H1 (cell line): Measurements from ENCODE around the gene PHLDA1. TPM values are rescaled to one million over a fixed set of nuclear protein-coding genes. Genes with fewer than 3 reads are reported as not detected.

Source experiments
- CTCF ChIA-PET: fragments of 300-600 bp; sonication (Branson Sonifier 250); formaldehyde crosslinking; loops from one replicate; lab custom pipeline; 2021; ENCODE audit not compliant: partially characterized antibody; lab: Charles Lee
- POLR2A ChIA-PET: fragments of 300-600 bp; sonication (Branson Sonifier 250); formaldehyde crosslinking; loops from one replicate; lab custom pipeline; 2021; ENCODE audit warnings: inconsistent platforms; ENCODE audit not compliant: partially characterized antibody; lab: Charles Lee
- DNase-seq, 2 experiments: peaks; one replicate each; pipeline versions ENCODE4 v3.0.0 to v3.0.0-alpha.2; 2010 to 2022; ENCODE audit warnings: low spot score in 2 of 2, low read depth in 1 of 2, mixed read lengths in 1 of 2
- FAIRE-seq: peaks from 2 replicates; lab custom pipeline; 2011; peaks lifted over from hg19 to GRCh38; lab: Jason Lieb, UNC
- H2AFZ ChIP-seq: 2 replicates; pipeline ENCODE4 v1.8.1; 2012; ENCODE audit warnings: low read length, inconsistent platforms
- H2AK5ac ChIP-seq: 2 replicates; pipeline ENCODE4 v1.6.1; 2013; ENCODE audit warnings: low read depth, low read length
- H2BK120ac ChIP-seq: replicated peaks from 2 replicates; pipeline ENCODE3; 2013; ENCODE audit warnings: low read depth, low read length, inconsistent platforms
- H2BK12ac ChIP-seq: 2 replicates; pipeline ENCODE4 v1.6.1; 2013; ENCODE audit warnings: low read depth, low read length
- H2BK15ac ChIP-seq: 2 replicates; pipeline ENCODE4 v1.6.1; 2013; ENCODE audit warnings: low read length
- H2BK20ac ChIP-seq: 2 replicates; pipeline ENCODE4 v1.6.1; 2013; ENCODE audit warnings: low read length
- H2BK5ac ChIP-seq: 2 replicates; pipeline ENCODE4 v1.6.1; 2013; ENCODE audit warnings: low read depth, low read length
- H3K14ac ChIP-seq: 2 replicates; pipeline ENCODE4 v1.6.1; 2013; ENCODE audit warnings: inconsistent platforms; ENCODE audit not compliant: insufficient read length
- H3K18ac ChIP-seq: 2 replicates; pipeline ENCODE4 v1.6.1; 2013; ENCODE audit warnings: low read length; ENCODE audit errors: extremely low read depth
- H3K23ac ChIP-seq: 2 replicates; pipeline ENCODE4 v1.6.1; 2013; ENCODE audit warnings: inconsistent platforms; ENCODE audit not compliant: insufficient read length
- H3K23me2 ChIP-seq: 2 replicates; pipeline ENCODE4 v1.6.1; 2013; ENCODE audit warnings: low read depth, low read length
- H3K27ac ChIP-seq: 2 replicates; pipeline ENCODE4 v1.6.1; 2011; ENCODE audit warnings: low read depth, low read length, inconsistent platforms
- H3K27me3 ChIP-seq, 4 experiments: replicated peaks in 1 of 4; 1 replicate in 1 of 4; 2 replicates in 3 of 4; pipeline versions ENCODE4 v1.6.1 to v1.8.1; 2011 to 2013; ENCODE audit warnings: low read length in 3 of 4, mild to moderate bottlenecking in 3 of 4, inconsistent platforms in 2 of 4, mixed read lengths in 2 of 4, moderate library complexity in 1 of 4; ENCODE audit not compliant: control insufficient read depth in 3 of 4, insufficient read depth in 3 of 4; ENCODE audit errors: extremely low read depth in 1 of 4
- H3K36me3 ChIP-seq, 4 experiments: 2 replicates each; pipeline versions ENCODE4 v1.6.1 to v1.8.1; 2011 to 2013; ENCODE audit warnings: mild to moderate bottlenecking in 4 of 4, low read length in 3 of 4, moderate library complexity in 2 of 4, control low read depth in 1 of 4, inconsistent platforms in 1 of 4; ENCODE audit not compliant: insufficient read depth in 4 of 4, control insufficient read depth in 2 of 4
- H3K4ac ChIP-seq: replicated peaks from 2 replicates; pipeline ENCODE3; 2013; ENCODE audit warnings: low read length, low read depth, mixed read lengths, inconsistent platforms; ENCODE audit not compliant: insufficient read length
- H3K4me1 ChIP-seq, 4 experiments: replicated peaks in 1 of 4; 1 replicate in 1 of 4; 2 replicates in 3 of 4; pipeline versions ENCODE4 v1.6.1 to v1.8.1; 2011 to 2013; ENCODE audit warnings: low read length in 3 of 4, inconsistent platforms in 2 of 4, mixed read lengths in 1 of 4; ENCODE audit not compliant: insufficient read depth in 4 of 4, control insufficient read depth in 3 of 4
- H3K4me2 ChIP-seq, 2 experiments: 2 replicates each; pipeline versions ENCODE4 v1.6.1 to v1.8.1; 2011 to 2013; ENCODE audit warnings: low read depth in 2 of 2, low read length in 2 of 2, control low read depth in 1 of 2, inconsistent platforms in 1 of 2, mild to moderate bottlenecking in 1 of 2; ENCODE audit not compliant: insufficient read depth in 1 of 2
- H3K4me3 ChIP-seq, 4 experiments: fragments of 200-600, 300-600 bp in 1 of 4; sonication (generic), shearing (Covaris generic), sonication (Bioruptor Twin) in 1 of 4; 2 replicates each; pipeline versions ENCODE4 v1.5.1 to v1.8.1; 2011 to 2016; ENCODE audit warnings: low read length in 4 of 4, low read depth in 3 of 4, control low read depth in 2 of 4, inconsistent platforms in 2 of 4, mild to moderate bottlenecking in 2 of 4, mixed read lengths in 1 of 4, moderate library complexity in 1 of 4; ENCODE audit not compliant: insufficient read depth in 2 of 4; ENCODE audit errors: extremely low read depth in 1 of 4
- H3K56ac ChIP-seq: replicated peaks from 2 replicates; pipeline ENCODE3; 2013; ENCODE audit warnings: low read depth, mild to moderate bottlenecking, mixed read lengths, low read length, inconsistent platforms; ENCODE audit not compliant: insufficient read length
- H3K79me1 ChIP-seq: 2 replicates; pipeline ENCODE4 v1.6.1; 2013; ENCODE audit warnings: low read depth, low read length, control low read depth
- H3K79me2 ChIP-seq, 2 experiments: 2 replicates each; pipeline versions ENCODE4 v1.6.1 to v1.8.1; 2012 to 2013; ENCODE audit warnings: low read length in 2 of 2, mild to moderate bottlenecking in 2 of 2, inconsistent platforms in 1 of 2; ENCODE audit not compliant: insufficient read depth in 2 of 2, control insufficient read depth in 1 of 2
- H3K9ac ChIP-seq, 4 experiments: replicated peaks in 1 of 4; 1 replicate in 1 of 4; 2 replicates in 3 of 4; pipeline versions ENCODE4 v1.6.1 to v1.8.1; 2011 to 2013; ENCODE audit warnings: low read depth in 3 of 4, low read length in 3 of 4, control low read depth in 2 of 4, mild to moderate bottlenecking in 2 of 4, moderate library complexity in 2 of 4, inconsistent platforms in 1 of 4; ENCODE audit errors: extremely low read depth in 1 of 4
- H3K9me3 ChIP-seq, 2 experiments: 2 replicates each; pipeline versions ENCODE4 v1.6.1 to v1.8.1; 2012 to 2013; ENCODE audit warnings: mild to moderate bottlenecking in 2 of 2, moderate library complexity in 2 of 2, control low read depth in 1 of 2, inconsistent platforms in 1 of 2, low read depth in 1 of 2, low read length in 1 of 2, mixed read lengths in 1 of 2; ENCODE audit not compliant: insufficient read depth in 2 of 2
- H4K20me1 ChIP-seq, 2 experiments: replicated peaks in 1 of 2; 2 replicates each; pipeline versions ENCODE3 to v1.8.1; 2011 to 2013; ENCODE audit warnings: inconsistent platforms in 2 of 2, low read length in 2 of 2, mild to moderate bottlenecking in 1 of 2; ENCODE audit not compliant: insufficient read depth in 2 of 2, control insufficient read depth in 1 of 2
- H4K5ac ChIP-seq: 2 replicates; pipeline ENCODE4 v1.6.1; 2013; ENCODE audit warnings: low read length, low read depth, mixed read lengths, inconsistent platforms; ENCODE audit not compliant: insufficient read length
- H4K8ac ChIP-seq: 2 replicates; pipeline ENCODE4 v1.8.0; 2013; ENCODE audit warnings: mild to moderate bottlenecking, moderate library complexity, low read length, inconsistent platforms; ENCODE audit not compliant: insufficient read depth; ENCODE audit errors: extremely low read depth
- H4K91ac ChIP-seq: replicated peaks from 2 replicates; pipeline ENCODE3; 2013; ENCODE audit warnings: low read length, mixed read lengths, inconsistent platforms; ENCODE audit not compliant: insufficient read length
- TAF1 ChIP-seq: IDR thresholded peaks from 2 replicates; pipeline ENCODE4 v1.6.1; 2011; ENCODE audit warnings: mild to moderate bottlenecking, low read depth, low read length
- WGBS, 2 experiments: shearing (Covaris generic) in 1 of 2; methylation state at CpG; one replicate each; pipeline versions ENCODE4 v1.1.6 to v1.1.7; 2013 to 2015; ENCODE audit warnings: low lambda C conversion rate in 2 of 2, mixed read lengths in 2 of 2, inconsistent platforms in 1 of 2, low coverage in 1 of 2, missing lambda C conversion rate in 1 of 2; ENCODE audit not compliant: insufficient replicate concordance in 2 of 2, insufficient coverage in 1 of 2, insufficient read length in 1 of 2; ENCODE audit errors: extremely low coverage in 1 of 2, missing lambda C conversion rate in 1 of 2; 5-methylcytosine and 5-hydroxymethylcytosine counted together
- polyA plus RNA-seq, 7 experiments: library from polyadenylated mRNA; depleted of rRNA in 3 of 7; stranded (reverse) in 5 of 7; unstranded in 2 of 7; fragments of >200 nt in 5 of 7; fragments of 200-250 nt in 2 of 7; gene quantifications; 1 replicate in 5 of 7; 2 replicates in 1 of 7; 4 replicates in 1 of 7; pipeline versions ENCODE4 v1.2.1 to v1.2.3, GENCODE V29; 2011 to 2013; ENCODE audit warnings: missing spikeins in 2 of 7, mixed read lengths in 2 of 7
- total RNA-seq: library from RNA; stranded (reverse); fragmentation: NEBNext Ultra II Directional; extraction: Animal tissue kit (Norgen Biotek cat#: 25700); gene quantifications from 2 replicates; pipeline ENCODE4 v1.2.1, GENCODE V29; 2021

The PHLDA1 gene
- total and polyA plus RNA-seq, 2 of the 8 experiments (the other 6 are each of a cell fraction or from before 2014, with no cell fraction given): 18.9 to 19.4 TPM

DNA sequence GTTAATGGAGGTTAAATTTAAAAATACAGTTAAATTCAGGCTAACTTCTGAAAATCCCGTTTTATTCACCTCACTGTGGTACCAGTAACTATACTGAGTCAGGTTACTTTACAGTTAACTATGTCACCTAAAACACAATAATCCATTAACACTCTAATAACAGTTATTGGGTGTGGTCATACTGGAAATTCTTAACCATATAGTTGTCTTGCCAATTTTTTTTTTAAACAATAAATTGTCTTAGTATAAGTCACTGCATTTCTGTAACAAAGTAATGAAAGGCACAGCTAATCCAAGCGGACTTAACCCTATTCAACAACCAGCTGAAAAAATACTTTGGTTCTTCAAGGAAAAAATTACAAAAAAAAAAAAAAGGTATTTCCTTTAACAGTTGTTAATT is 16.2 kb upstream of the PHLDA1 start:
- 96% methylated on average over 2 of the region's 2 CpGs; no CpG with 5 or more reads in 1 of the 2 experiments for WGBS, 2 experiments
- H4K91ac ChIP-seq: no peak overlapping the region
- H3K36me3 ChIP-seq: peaks cover 0 to 90% (median 42%) of the 10 kb centered on the region in 4 experiments; a peak in 6 of 8 replicates
- no peak overlapping the region for H4K8ac ChIP-seq
- H2BK5ac ChIP-seq: no peak overlapping the region
- no peak overlapping the region for H3K14ac ChIP-seq
- H3K79me2 ChIP-seq: peaks cover 0 to 3% of the 10 kb centered on the region in 2 experiments; a peak in 1 of 4 replicates
- CTCF ChIA-PET: interaction anchor here (1.1 to 1.2 kb wide), 5 partner anchors 9 to 409 kb away, joined by 3 to 4 read pairs (median 4); no protein-coding TSS in a partner anchor
- no peak overlapping the region for H3K9ac ChIP-seq
- no peaks in the 10 kb centered on the region for H3K79me1 ChIP-seq
- H3K27ac ChIP-seq: no peak overlapping the region
- no peak overlapping the region for H3K18ac ChIP-seq
- H2BK20ac ChIP-seq: no peak overlapping the region
- no peak overlapping the region for H3K56ac ChIP-seq
- H3K23me2 ChIP-seq: no peaks in the 10 kb centered on the region
- no peaks in the 10 kb centered on the region for H4K20me1 ChIP-seq
- H4K5ac ChIP-seq: no peak overlapping the region
- no peak overlapping the region for H2AFZ ChIP-seq
- no peak for TF ChIP-seq TAF1
- no peak for FAIRE-seq
- no peak overlapping the region for H2BK12ac ChIP-seq
- POLR2A ChIA-PET: interaction anchor here (0.7 to 3.8 kb wide), 5 partner anchors 7 to 540 kb away, joined by 3 to 18 read pairs (median 3); no protein-coding TSS in a partner anchor
- H2BK15ac ChIP-seq: no peak overlapping the region
- H3K23ac ChIP-seq: no peak overlapping the region
- H3K9me3 ChIP-seq: no peaks in the 10 kb centered on the region
- H3K4ac ChIP-seq: no peak overlapping the region
- H2BK120ac ChIP-seq: no peak overlapping the region
- H3K4me3 ChIP-seq: no peak overlapping the region
- no peak for DNase-seq
- no peak overlapping the region for H2AK5ac ChIP-seq
- H3K27me3 ChIP-seq: no peaks in the 10 kb centered on the region
- H3K4me1 ChIP-seq: no peaks in the 10 kb centered on the region
- no peak overlapping the region for H3K4me2 ChIP-seq
